Parathyroid adenoma (tissue), 2 donors: ENCODE measurements around the gene SYT7.

Experiments used
- H2AFZ ChIP-seq: fragments of 300-600 bp; sonication (generic); one replicate; pipeline ENCODE4 v1.7.0; 2017; ENCODE audit warnings: antibody characterized with exemption, mild to moderate bottlenecking
- H3K27ac ChIP-seq: fragments of 300-600 bp; sonication (generic); one replicate; pipeline ENCODE4 v1.7.0; 2017
- H3K27me3 ChIP-seq: fragments of 300-600 bp; sonication (generic); one replicate; pipeline ENCODE4 v1.7.0; 2017; ENCODE audit warnings: low read length; ENCODE audit not compliant: control insufficient read depth, insufficient read depth
- H3K36me3 ChIP-seq: fragments of 300-600 bp; sonication (generic); one replicate; pipeline ENCODE4 v1.7.0; 2017; ENCODE audit warnings: low read length; ENCODE audit not compliant: control insufficient read depth, insufficient read depth
- H3K4me1 ChIP-seq: fragments of 300-600 bp; sonication (generic); one replicate; pipeline ENCODE4 v1.7.0; 2017; ENCODE audit warnings: control low read depth
- H3K4me2 ChIP-seq: fragments of 300-600 bp; sonication (generic); one replicate; pipeline ENCODE4 v1.7.0; 2017; ENCODE audit warnings: low read length
- H3K4me3 ChIP-seq: fragments of 300-600 bp; sonication (generic); one replicate; pipeline ENCODE4 v1.7.0; 2017; ENCODE audit warnings: low read depth, low read length
- H3K79me2 ChIP-seq: fragments of 300-600 bp; sonication (generic); one replicate; pipeline ENCODE4 v1.7.0; 2017; ENCODE audit warnings: control low read depth
- H3K9ac ChIP-seq: fragments of 300-600 bp; sonication (generic); one replicate; pipeline ENCODE4 v1.7.0; 2017; ENCODE audit warnings: mild to moderate bottlenecking
- H3K9me3 ChIP-seq: fragments of 300-600 bp; sonication (generic); one replicate; pipeline ENCODE4 v1.7.0; 2017; ENCODE audit warnings: low read length; ENCODE audit not compliant: control insufficient read depth
- TF ChIP-seq, protein P1 (sequence below): fragments of 300-600 bp; sonication (generic); IDR thresholded peaks from one replicate; pipeline ENCODE4 v1.7.0; 2017; ENCODE audit warnings: antibody characterized with exemption, mild to moderate bottlenecking
- donor health status: primary hyperparathyroidism.

SYT7 gene

DNA sequence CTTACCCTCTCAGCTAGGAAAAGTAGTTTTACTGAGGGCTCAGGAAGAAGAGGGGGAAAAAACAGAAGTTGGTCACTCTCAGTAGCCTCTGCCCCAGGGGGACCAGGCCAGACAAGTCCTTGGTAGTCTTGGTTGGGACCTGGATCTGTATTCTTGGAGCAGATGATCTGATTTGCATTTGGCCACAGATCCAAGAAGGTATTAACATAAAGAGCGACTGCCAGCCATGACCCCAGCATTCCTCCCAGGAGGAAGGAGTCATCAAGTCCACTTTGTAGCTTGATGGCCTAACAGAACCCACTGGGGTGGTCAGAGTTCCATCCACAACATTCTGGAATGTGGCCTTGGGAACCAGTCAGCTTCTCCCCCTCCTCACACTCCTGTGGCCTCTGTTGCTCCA lies 78.4 kb downstream of the SYT7 start:
- H3K27me3 ChIP-seq: no peaks in the 10 kb centered on the region
- no peak overlapping the region for H2AFZ ChIP-seq
- H3K4me3 ChIP-seq: no peak overlapping the region
- no peaks in the 10 kb centered on the region for H3K9me3 ChIP-seq
- no peaks in the 10 kb centered on the region for H3K4me1 ChIP-seq
- TF ChIP-seq, protein P1, sequence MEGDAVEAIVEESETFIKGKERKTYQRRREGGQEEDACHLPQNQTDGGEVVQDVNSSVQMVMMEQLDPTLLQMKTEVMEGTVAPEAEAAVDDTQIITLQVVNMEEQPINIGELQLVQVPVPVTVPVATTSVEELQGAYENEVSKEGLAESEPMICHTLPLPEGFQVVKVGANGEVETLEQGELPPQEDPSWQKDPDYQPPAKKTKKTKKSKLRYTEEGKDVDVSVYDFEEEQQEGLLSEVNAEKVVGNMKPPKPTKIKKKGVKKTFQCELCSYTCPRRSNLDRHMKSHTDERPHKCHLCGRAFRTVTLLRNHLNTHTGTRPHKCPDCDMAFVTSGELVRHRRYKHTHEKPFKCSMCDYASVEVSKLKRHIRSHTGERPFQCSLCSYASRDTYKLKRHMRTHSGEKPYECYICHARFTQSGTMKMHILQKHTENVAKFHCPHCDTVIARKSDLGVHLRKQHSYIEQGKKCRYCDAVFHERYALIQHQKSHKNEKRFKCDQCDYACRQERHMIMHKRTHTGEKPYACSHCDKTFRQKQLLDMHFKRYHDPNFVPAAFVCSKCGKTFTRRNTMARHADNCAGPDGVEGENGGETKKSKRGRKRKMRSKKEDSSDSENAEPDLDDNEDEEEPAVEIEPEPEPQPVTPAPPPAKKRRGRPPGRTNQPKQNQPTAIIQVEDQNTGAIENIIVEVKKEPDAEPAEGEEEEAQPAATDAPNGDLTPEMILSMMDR: no peak
- H3K79me2 ChIP-seq: no peaks in the 10 kb centered on the region
- H3K27ac ChIP-seq: no peak overlapping the region
- no peak overlapping the region for H3K4me2 ChIP-seq
- no peaks in the 10 kb centered on the region for H3K36me3 ChIP-seq
- no peak overlapping the region for H3K9ac ChIP-seq

DNA sequence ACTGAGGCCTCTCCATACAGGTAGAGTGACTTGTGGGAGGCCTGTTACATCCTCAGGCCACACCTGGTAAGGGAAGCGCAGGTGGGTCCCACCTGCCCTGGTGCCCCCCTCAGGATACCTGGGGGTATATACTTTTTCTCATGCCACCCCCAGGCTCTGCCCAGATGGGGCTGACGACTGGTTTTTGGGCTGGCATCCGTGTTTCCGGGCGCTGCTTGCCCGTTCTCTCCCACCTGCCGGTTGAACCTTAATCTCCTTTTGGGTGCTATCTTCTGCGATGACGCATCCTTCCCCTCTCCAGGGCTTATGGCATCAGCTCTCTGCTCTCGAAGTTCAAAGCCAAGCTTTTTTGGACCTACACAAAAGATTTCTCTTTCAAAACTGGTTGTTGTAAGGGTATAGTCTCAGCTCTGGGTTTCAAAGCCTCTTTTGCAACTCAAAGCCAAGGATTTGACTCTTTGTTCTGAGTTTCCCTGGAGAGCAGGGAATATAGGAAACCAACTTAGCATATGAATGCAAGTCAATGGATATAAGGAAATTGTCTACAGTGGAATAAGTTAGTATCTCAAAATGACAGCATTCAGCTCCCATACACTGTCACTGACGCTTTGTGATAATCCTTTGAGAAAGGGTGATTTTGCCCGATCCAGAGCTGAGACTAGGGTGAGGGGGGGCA lies 80.9 kb downstream of the SYT7 start:
- H3K4me3 ChIP-seq: no peak overlapping the region
- H3K9me3 ChIP-seq: no peaks in the 10 kb centered on the region
- no peak overlapping the region for H2AFZ ChIP-seq

DNA sequence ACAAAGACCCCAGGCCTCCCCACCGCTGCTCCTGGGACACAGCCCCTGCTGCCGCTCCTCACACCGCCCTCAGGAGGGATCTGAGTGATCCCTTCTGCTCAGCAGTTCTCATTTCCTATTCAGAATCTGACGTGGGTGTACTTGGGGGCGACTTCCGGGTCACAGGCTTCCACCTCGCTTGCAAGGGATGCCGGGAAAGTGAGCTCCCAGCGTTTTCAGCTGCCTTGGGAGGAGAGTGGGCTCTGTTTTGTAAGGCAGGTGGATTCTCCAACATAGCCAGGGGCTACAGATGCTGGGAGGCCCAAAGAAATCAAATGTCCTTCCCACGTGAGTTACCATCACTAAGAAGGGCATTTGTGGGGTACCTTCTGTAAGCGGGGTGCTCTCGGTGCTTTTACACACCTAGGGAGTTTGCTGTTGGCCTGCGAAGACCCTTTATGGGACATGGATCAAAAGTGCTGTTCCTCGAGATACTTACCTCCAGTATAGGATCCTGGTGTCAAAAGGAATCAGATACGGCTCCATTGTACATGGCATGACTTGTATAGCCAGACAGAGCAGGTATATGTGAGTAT lies 82.0 kb downstream of the SYT7 start:
- Histone ChIP-seq H3K27ac (no peak overlapping the region), H2AFZ (no peak overlapping the region), H3K36me3 (no peaks in the 10 kb centered on the region), H3K4me3 (no peak overlapping the region), H3K4me1 (peaks cover 6% of the 10 kb centered on the region), H3K4me2 (no peak overlapping the region), H3K27me3 (no peaks in the 10 kb centered on the region), H3K9ac (no peak overlapping the region), H3K79me2 (no peaks in the 10 kb centered on the region), H3K9me3 (no peaks in the 10 kb centered on the region)
- TF ChIP-seq, protein P1: no peak

More for the DNA sequence above, 80.9 kb downstream of the SYT7 start:
- no peaks in the 10 kb centered on the region for H3K36me3 ChIP-seq
- H3K4me1 ChIP-seq: peaks cover 6% of the 10 kb centered on the region
- no peak overlapping the region for H3K4me2 ChIP-seq
- H3K9ac ChIP-seq: no peak overlapping the region
- TF ChIP-seq, protein P1: no peak
- H3K27ac ChIP-seq: no peak overlapping the region
- H3K27me3 ChIP-seq: no peaks in the 10 kb centered on the region
- H3K79me2 ChIP-seq: no peaks in the 10 kb centered on the region

DNA sequence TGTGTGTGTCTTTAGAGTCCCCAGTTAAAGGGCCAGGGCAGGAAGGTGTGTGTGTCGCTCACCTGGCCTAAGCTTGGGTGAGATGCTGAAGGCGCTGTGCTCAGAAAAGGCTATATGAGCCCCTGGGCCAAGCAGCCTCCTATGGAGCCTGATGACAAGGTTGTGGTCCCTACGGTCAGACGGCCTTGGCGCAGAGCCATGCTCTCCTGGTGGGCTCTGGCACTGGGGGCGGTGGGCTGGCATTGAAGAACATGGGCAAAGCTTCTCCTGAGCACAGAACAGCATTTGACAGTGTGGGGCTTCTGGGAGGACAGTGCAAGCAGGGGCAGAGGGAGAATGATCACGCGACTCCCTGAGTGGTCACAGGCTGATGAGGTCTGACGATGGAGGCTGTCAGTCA lies 83.0 kb downstream of the SYT7 start:
- no peak overlapping the region for H2AFZ ChIP-seq
- no peak overlapping the region for H3K4me3 ChIP-seq
- no peaks in the 10 kb centered on the region for H3K79me2 ChIP-seq
- peaks cover 6% of the 10 kb centered on the region for H3K4me1 ChIP-seq
- H3K36me3 ChIP-seq: no peaks in the 10 kb centered on the region
- H3K9ac ChIP-seq: no peak overlapping the region
- no peak overlapping the region for H3K27ac ChIP-seq
- TF ChIP-seq, protein P1: no peak
- H3K4me2 ChIP-seq: no peak overlapping the region
- no peaks in the 10 kb centered on the region for H3K9me3 ChIP-seq
- H3K27me3 ChIP-seq: no peaks in the 10 kb centered on the region

DNA sequence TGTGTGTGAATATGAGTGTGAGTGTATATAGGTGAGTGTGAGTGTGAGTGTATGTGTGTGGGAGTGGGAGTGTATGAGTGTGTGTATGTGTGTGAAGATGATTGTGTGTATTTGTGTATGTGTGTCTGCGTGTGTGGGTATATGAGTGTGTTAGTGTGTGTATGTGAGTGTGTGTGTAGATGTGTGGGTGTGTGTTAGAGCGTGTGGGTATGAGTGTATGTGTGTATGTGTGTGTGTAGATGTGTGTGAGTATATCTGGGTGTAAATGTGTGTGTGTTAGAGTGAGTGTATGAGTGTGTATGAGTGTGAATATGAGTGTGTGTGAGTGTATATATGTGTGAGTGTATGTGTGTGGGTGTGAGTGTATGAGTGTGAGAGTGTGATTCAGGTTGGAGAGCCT lies 83.4 kb downstream of the SYT7 start:
- H3K79me2 ChIP-seq: no peaks in the 10 kb centered on the region
- peaks cover 6% of the 10 kb centered on the region for H3K4me1 ChIP-seq
- no peaks in the 10 kb centered on the region for H3K36me3 ChIP-seq
- TF ChIP-seq, protein P1: no peak
- H3K27me3 ChIP-seq: no peaks in the 10 kb centered on the region
- no peak overlapping the region for H3K4me3 ChIP-seq
- H3K27ac ChIP-seq: no peak overlapping the region
- no peaks in the 10 kb centered on the region for H3K9me3 ChIP-seq
- H3K4me2 ChIP-seq: no peak overlapping the region
- H3K9ac ChIP-seq: no peak overlapping the region
- no peak overlapping the region for H2AFZ ChIP-seq
